Keratinocyte (primary cell): ENCODE results near the gene ZMIZ1. TPM values are rescaled to one million over a fixed set of nuclear protein-coding genes. Genes with fewer than 3 reads are reported as not detected.

Experiments used
- DNase-seq: peaks from one replicate; pipeline ENCODE4 v3.0.0-alpha.2; 2011; ENCODE audit warnings: low read depth, missing footprints, low spot score
- FAIRE-seq: peaks from 2 replicates; lab custom pipeline; 2011; peaks lifted over from hg19 to GRCh38; lab: Jason Lieb, UNC
- H2AFZ ChIP-seq: 2 replicates; pipeline ENCODE4 v1.6.0; 2012; ENCODE audit warnings: low read length, control low read depth, inconsistent platforms; ENCODE audit not compliant: control insufficient read depth
- H3K27ac ChIP-seq: 2 replicates; pipeline ENCODE4 v1.5.1; 2011; ENCODE audit warnings: low read length; ENCODE audit not compliant: control insufficient read depth, insufficient read depth
- H3K27me3 ChIP-seq: 3 replicates; pipeline ENCODE4 v1.6.0; 2011; ENCODE audit warnings: low read length; ENCODE audit not compliant: control insufficient read depth, insufficient read depth; ENCODE audit errors: extremely low read depth
- H3K36me3 ChIP-seq, 2 experiments: 2 replicates in 1 of 2; 3 replicates in 1 of 2; pipeline ENCODE4 v1.5.1; 2011; ENCODE audit warnings: low read length in 2 of 2, mild to moderate bottlenecking in 1 of 2; ENCODE audit not compliant: control insufficient read depth in 2 of 2, insufficient read depth in 2 of 2; ENCODE audit errors: extremely low read depth in 1 of 2
- H3K4me1 ChIP-seq: 3 replicates; pipeline ENCODE4 v1.5.1; 2011; ENCODE audit warnings: low read length; ENCODE audit not compliant: control insufficient read depth, insufficient read depth; ENCODE audit errors: extremely low read depth
- H3K4me2 ChIP-seq: 3 replicates; pipeline ENCODE4 v1.6.0; 2011; ENCODE audit warnings: low read depth, low read length; ENCODE audit not compliant: control insufficient read depth, insufficient read depth; ENCODE audit errors: extremely low read depth
- H3K4me3 ChIP-seq, 3 experiments: fragments of 200-600 bp in 1 of 3; sonication (generic) in 1 of 3; 2 replicates in 2 of 3; 3 replicates in 1 of 3; pipeline ENCODE4 v1.5.1; 2011 to 2016; ENCODE audit warnings: low read length in 3 of 3, mild to moderate bottlenecking in 3 of 3, control low read depth in 2 of 3, inconsistent platforms in 1 of 3, low read depth in 1 of 3, mixed read lengths in 1 of 3, mixed run types in 1 of 3, moderate library complexity in 1 of 3; ENCODE audit not compliant: control insufficient read depth in 2 of 3, insufficient read depth in 2 of 3; ENCODE audit errors: extremely low read depth in 1 of 3
- H3K79me2 ChIP-seq: 2 replicates; pipeline ENCODE4 v1.6.0; 2012; ENCODE audit warnings: low read length; ENCODE audit not compliant: control insufficient read depth, insufficient read depth
- H3K9ac ChIP-seq: 3 replicates; pipeline ENCODE4 v1.6.0; 2011; ENCODE audit warnings: low read length; ENCODE audit not compliant: control insufficient read depth, insufficient read depth; ENCODE audit errors: extremely low read depth
- H3K9me1 ChIP-seq: 3 replicates; pipeline ENCODE4 v1.6.0; 2011; ENCODE audit warnings: low read length; ENCODE audit not compliant: control insufficient read depth, insufficient read depth; ENCODE audit errors: extremely low read depth
- H3K9me3 ChIP-seq: 2 replicates; pipeline ENCODE4 v1.5.1; 2012; ENCODE audit warnings: low read depth, low read length; ENCODE audit not compliant: control insufficient read depth
- H4K20me1 ChIP-seq: 3 replicates; pipeline ENCODE4 v1.6.0; 2011; ENCODE audit warnings: low read length; ENCODE audit not compliant: control insufficient read depth, insufficient read depth; ENCODE audit errors: extremely low read depth
- EZH2 ChIP-seq: IDR thresholded peaks from one replicate; pipeline ENCODE4 v1.6.1; 2012; ENCODE audit warnings: inconsistent platforms, mild to moderate bottlenecking, low read length, moderate library complexity
- dilution Hi-C: fragments of 300-500 bp; cut with MboI; formaldehyde crosslinking; loops from one replicate; pipeline ENCODE4 v1.7.0; 2020; ENCODE audit warnings: low sequenced_read_pairs; ENCODE audit not compliant: extremely low pct_ligation_motif_present
- polyA plus RNA-seq, 5 experiments: library from polyadenylated mRNA; depleted of rRNA in 3 of 5; stranded (reverse) in 3 of 5; stranded (forward) in 1 of 5; unstranded in 1 of 5; fragments of >200 nt; gene quantifications; 1 replicate in 1 of 5; 2 replicates in 3 of 5; 3 replicates in 1 of 5; pipeline versions ENCODE4 v1.2.1 to v1.2.3, GENCODE V29; 2011 to 2012; ENCODE audit warnings: missing spikeins in 2 of 5, low read depth in 1 of 5, low replicate concordance in 1 of 5
- TF ChIP-seq, protein P1 (sequence below), 3 experiments: IDR thresholded peaks in 1 of 3; conservative IDR thresholded peaks in 1 of 3; optimal IDR thresholded peaks in 1 of 3; 2 replicates in 2 of 3; 3 replicates in 1 of 3; pipeline versions ENCODE3 to v1.5.1; 2011; ENCODE audit warnings: low read length in 3 of 3, mild to moderate bottlenecking in 3 of 3, moderate library complexity in 2 of 3, control low read depth in 1 of 3, inconsistent platforms in 1 of 3; ENCODE audit not compliant: insufficient read depth in 2 of 3; ENCODE audit errors: extremely low read depth in 1 of 3

ZMIZ1 gene
- polyA plus RNA-seq, 1 donor (not counting 4 experiments of a cell fraction or from before 2014, with no cell fraction given): 1.8 TPM

- no peaks in the 10 kb centered on the region for H4K20me1 ChIP-seq
- no peaks in the 10 kb centered on the region for H3K9me1 ChIP-seq
- H3K9ac ChIP-seq: no peak overlapping the region
- H3K9me3 ChIP-seq: no peaks in the 10 kb centered on the region
- H3K79me2 ChIP-seq: no peaks in the 10 kb centered on the region
- H3K27ac ChIP-seq: no peak overlapping the region
- H3K4me2 ChIP-seq: no peak overlapping the region
- no peak for DNase-seq
- H3K27me3 ChIP-seq: no peaks in the 10 kb centered on the region
- no peak for FAIRE-seq
- TF ChIP-seq, protein P1, sequence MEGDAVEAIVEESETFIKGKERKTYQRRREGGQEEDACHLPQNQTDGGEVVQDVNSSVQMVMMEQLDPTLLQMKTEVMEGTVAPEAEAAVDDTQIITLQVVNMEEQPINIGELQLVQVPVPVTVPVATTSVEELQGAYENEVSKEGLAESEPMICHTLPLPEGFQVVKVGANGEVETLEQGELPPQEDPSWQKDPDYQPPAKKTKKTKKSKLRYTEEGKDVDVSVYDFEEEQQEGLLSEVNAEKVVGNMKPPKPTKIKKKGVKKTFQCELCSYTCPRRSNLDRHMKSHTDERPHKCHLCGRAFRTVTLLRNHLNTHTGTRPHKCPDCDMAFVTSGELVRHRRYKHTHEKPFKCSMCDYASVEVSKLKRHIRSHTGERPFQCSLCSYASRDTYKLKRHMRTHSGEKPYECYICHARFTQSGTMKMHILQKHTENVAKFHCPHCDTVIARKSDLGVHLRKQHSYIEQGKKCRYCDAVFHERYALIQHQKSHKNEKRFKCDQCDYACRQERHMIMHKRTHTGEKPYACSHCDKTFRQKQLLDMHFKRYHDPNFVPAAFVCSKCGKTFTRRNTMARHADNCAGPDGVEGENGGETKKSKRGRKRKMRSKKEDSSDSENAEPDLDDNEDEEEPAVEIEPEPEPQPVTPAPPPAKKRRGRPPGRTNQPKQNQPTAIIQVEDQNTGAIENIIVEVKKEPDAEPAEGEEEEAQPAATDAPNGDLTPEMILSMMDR (optimal IDR thresholded peaks at IDR 0.05 in 1 of 3, IDR thresholded peaks at IDR 0.05 in 1 of 3, conservative IDR thresholded peaks at IDR 0.05 in 1 of 3; ENCODE audit: extremely low read depth in 1 of 3, insufficient read depth in 2 of 3, low read length in 3 of 3): no peak
- H3K4me1 ChIP-seq: no peaks in the 10 kb centered on the region
- peaks cover 0 to 6% of the 10 kb centered on the region in 2 experiments for H3K36me3 ChIP-seq
- H3K4me3 ChIP-seq: no peak overlapping the region
- no peak overlapping the region for H2AFZ ChIP-seq
- dilution Hi-C loops: no loop called here
These were observed 58.6 kb downstream of the ZMIZ1 start for GRCh38 chr10:79127151-79127961.

GRCh38 chr10:79128241-79128922, 59.6 kb downstream of the ZMIZ1 start:
- Histone ChIP-seq H3K4me3 (no peak overlapping the region), H3K27me3 (no peaks in the 10 kb centered on the region), H3K9me1 (no peaks in the 10 kb centered on the region), H3K4me1 (no peaks in the 10 kb centered on the region), H3K27ac (no peak overlapping the region), H3K9me3 (no peaks in the 10 kb centered on the region), H2AFZ (no peak overlapping the region), H4K20me1 (no peaks in the 10 kb centered on the region), H3K4me2 (no peak overlapping the region), H3K79me2 (no peaks in the 10 kb centered on the region), H3K36me3 (peaks cover 0 to 7% of the 10 kb centered on the region in 2 experiments), H3K9ac (no peak overlapping the region)
- dilution Hi-C loops: no loop called here
- FAIRE-seq (no peak), DNase-seq (no peak)
- no peak for TF ChIP-seq EZH2
- TF ChIP-seq, protein P1 (optimal IDR thresholded peaks at IDR 0.05 in 1 of 3, IDR thresholded peaks at IDR 0.05 in 1 of 3, conservative IDR thresholded peaks at IDR 0.05 in 1 of 3; ENCODE audit: extremely low read depth in 1 of 3, insufficient read depth in 2 of 3, low read length in 3 of 3): no peak
